HG02798 (cell line): ENCODE data around the gene VTI1A.

ENCODE experiments used
- ATAC-seq: cut with Tn5 transposase; IDR thresholded peaks from one replicate; pipeline ENCODE4 v1.9.1; 2021; ENCODE audit warnings: mild to moderate bottlenecking; ENCODE audit not compliant: unreplicated experiment, poor library complexity

The VTI1A gene

DNA sequence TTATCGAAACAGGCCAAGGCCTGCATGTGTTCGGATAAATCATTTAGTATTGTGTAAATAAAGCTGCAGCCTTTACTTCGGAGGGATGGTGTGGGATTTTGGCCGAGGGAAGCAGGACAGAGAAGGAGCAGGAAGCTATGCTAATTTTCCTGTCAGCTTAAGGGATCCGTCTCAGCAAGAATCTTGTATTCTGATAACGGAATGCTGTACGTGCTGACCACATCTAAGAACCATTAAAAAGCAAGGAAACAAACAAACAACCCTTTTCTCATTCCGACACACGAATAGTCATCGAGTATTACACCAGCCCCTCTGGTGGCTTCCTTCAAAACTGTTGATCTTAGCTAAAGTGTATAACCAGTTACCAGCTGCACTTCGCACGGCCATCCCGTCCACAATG is 369.9 kb downstream of the VTI1A start:
- ATAC-seq, result no peak

DNA sequence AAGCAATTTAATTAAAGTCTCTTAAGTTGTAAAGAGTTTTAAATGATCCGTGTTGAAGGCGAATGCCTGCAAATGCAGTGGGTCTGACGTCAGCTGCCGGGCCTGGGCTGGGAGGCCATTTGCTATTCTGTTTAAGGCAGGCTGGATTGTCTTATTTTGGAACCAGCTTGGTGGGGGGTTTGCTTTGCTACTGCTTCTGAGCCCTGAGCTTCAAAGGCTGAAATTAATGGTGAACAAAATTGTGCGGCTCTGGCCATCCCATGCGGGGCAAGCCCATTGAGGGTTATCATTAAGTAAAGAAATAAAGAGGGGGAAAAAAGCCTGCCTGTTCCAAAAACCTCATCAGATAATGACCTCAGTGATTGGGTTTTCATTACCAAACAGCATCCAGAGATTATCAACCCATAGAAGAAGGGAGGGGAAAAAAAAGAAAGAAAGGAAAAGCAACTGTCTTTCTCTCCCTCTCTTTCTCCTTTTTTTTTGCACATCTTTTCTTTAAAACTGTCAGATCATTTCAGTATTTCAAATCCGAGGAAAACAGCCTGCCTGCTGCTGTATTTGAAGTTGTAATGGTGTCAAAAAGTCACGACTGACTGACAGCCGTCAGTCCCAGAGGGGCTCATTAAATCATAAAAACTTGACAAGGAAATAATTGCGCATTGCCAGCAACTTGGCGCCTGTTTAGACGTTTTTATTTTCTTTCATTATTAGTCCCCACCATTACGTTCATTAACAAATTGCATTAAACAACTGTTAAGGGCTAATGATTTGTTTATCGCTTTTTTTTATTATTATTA is 371.2 kb downstream of the VTI1A start:
- no peak for ATAC-seq

DNA sequence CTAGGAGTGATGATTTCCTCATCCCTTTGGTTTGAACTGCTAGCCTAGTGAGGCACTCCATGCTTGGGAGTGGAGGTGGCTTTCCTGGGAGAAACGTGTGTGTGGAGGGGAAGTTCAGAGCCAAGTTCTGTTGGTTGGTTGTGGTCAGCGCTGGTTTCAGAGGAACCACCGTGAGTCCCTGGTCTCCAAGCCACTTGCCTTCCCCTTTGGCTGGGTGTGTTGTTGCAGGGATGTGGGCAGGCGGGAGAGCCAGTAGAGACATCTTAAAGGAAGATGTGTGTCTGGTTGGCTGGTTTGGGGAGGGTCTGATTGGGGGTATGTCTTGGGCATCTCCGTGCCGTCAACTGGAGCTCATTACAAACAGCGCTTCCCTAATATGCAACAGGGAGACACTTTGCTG is 372.2 kb downstream of the VTI1A start:
- no peak for ATAC-seq

DNA sequence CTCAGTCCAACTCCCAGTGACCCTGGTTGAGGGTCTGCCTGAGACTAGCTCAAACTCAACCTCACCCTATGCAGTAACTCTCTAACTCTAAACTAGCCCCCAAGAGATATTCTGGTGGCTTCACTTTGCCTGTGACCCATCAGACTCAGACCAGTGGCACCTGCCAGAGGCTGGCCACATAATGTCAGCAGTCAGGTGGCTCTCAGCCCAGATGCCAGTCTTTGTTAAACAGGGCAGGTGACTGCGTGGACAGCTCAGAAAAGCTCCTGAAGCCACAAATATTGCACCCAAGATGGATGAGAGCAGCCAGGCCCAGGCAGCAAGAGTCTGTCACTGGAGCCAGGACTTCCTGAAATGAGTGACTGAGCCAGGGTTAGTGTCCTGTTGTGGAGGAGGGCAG is 373.3 kb downstream of the VTI1A start:
- no peak for ATAC-seq

DNA sequence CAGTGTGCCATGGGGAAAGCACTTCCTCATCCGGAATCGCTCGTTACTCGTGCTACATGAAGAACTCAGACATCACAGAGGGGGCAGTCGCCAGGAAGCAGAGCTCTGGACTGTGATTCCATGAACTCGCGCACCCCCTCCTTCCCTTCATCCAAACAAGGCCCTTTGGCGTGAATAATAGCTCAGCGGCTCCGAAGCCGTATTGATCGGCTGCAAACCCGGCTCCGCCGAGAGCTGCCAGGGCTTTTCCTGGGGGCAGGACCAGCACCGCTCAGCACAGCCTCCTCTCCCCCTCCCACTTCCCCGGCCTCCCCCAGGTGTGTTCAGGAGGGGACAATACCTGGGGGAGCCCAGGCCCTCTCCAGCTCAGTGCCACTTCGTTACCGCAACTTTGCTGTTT is 374.0 kb downstream of the VTI1A start:
- no peak for ATAC-seq

DNA sequence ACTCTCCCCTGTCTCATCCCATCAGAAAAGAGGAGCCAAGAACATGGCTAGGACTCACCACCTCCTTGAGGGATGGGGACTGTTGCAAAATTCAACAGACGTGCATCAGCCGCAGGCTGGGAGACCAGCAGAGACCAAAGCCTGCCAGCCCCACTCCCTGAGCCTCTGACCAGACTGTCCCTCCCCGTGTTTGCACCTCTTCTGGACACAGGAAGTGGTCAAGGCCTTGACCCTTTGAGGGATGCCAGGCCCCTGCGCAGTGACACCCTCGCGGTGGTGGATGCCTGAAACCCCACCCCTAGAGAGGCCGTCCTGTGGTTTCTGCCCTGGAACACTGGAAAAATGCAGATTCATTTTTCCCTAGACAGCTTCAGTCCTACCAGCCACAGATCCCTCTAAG is 374.6 kb downstream of the VTI1A start:
- no peak for ATAC-seq

DNA sequence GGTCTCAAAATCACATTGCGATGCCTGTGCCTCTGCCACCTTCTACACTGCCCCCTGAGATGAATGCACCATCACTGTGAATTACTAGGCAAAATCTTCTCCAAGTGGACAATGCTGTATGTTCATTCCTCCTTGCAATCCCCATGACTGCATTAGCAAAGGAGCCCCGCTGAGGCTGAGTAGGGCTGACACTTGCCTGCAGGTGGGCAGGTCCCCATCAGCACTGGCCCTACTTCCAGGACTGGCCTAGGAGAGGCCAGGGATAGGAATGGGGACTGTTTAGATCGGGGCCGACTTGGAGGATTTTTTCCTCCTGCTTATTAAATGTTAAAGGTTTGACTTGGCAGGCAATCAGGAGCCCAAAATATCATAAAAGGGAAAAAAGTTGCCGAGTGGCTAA is 376.0 kb downstream of the VTI1A start:
- ATAC-seq, result no peak

DNA sequence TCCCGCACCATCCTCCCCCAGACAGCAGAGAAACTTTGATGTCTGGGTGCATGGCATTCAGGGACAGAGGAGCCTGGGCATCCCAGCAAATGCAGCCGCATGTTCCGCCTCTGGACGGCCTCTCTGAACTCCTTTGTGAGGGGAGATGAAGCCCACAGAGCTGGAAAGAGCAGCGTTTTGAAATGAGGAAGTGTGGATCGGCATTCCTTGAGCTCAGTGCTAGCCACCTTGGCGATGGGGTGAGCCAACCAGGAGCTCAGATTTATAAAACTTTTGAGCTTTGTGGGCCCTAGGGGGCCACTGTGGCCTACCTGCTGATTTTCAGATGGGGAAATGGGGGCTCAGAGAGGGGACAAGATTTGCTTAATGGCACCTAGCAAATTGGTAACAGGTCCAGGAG is 376.6 kb downstream of the VTI1A start:
- ATAC-seq, result no peak

DNA sequence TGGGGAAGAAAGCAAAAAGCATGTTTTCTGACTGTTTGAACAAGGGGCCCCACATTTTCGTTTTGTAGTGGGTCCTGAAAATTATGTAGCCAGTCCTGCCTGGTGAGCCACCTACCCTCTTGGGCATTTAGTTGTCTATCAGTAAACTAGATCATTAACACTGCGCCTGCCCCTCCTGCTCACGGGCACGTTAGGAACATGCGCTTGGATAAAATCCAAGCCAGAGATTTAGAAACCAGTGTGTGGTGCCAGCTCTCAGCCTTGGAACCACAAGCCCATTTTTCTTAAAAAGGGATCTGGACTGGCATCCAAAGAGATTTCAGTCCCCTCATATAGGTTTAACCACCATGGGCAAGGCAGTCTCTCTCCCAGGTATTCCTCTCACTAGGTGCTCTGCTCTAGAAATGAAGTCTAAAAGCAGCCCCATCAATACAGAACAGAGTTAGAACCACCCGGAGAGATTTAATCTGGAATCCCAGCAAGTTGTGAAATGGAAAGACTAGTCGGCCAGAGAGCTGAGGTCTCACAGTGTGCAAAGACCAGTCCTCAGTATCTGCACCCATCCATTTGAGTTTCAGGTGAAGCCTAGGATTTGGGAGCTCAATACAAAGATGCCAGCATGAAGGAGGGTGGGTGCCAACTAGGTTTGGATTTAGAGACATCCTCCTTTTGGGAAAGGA is 379.1 kb downstream of the VTI1A start:
- no peak for ATAC-seq

DNA sequence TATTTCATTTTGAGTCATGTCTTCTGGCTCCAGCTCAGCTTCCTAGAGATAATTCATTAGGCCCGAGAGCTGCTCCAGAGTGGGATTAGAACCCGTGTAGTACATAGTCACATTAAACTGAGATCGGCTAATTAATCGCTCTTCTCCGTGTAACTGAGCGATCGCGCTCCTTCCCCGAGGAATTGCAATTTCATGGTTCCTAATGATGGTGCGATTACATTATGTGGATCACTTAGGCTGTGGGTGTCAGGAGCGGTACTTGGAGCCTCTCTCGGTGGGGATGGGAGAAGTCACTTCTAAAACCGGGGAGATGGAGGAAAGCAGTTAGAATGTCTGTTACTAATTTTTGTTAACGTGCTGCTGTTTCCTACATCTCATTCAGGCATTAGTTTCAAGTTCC is 380.1 kb downstream of the VTI1A start:
- ATAC-seq, result no peak

DNA sequence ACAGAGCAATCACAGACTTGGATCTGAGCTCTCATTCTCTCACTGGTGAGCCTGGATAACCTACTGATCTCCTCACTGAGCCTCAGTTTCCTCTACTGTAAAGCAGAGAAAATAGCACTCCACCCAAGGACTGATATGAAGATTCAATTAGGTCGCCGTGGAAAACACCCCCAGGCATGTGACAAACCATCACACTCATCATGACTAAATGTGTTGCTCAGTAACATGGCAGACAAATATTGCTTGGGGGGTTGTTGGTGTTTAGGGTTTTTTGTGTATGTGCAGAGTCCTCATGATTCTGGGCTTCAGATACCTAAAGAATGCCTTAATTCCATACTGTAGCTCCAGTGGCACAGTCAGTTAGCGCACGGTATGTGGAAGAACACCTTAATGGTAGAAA is 380.9 kb downstream of the VTI1A start:
- no peak for ATAC-seq

DNA sequence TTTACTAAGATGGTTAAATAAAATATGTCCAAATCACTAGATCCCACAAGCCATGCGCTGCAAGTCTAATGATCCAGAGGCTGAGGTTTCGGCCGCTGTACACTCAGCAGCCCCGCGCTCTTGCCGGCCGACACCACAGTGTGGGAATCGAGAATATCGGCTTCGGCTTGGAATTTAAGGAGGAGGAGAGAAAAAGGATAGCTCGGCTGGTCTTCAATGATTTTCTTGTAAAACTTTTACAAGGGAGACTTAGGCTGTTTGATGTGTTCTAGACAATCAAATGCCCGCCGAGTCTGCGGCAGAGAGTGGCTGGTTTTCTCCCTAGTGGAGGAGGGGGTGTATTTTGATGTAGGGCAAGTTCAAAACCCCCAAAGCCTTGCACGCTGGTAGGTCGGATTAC is 384.8 kb downstream of the VTI1A start:
- no peak for ATAC-seq

DNA sequence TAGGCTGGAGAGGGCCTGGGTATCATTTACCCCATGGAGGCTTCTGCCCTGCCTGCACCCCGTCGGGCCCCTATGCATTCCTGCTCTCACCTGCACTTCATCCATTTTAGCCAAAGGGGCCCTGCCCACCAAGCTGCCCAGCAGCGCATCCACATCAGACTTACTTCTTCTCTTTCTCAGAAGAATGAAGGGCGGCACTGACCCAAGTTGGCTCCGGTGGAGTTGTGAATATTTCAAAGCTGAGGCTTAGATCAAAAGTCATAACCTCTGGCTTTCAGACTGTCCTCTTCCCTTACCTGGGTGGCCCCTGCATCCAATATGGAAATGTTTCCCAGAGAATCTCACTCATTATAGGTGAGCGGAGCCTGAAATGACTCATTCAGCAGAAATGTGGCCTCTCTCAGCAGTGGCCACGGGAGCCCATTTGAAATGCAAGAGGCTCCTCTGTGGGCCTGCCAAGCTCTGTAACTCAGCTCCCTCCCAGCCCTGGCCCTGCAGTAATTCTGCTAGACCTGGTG is 385.4 kb downstream of the VTI1A start:
- ATAC-seq, result no peak

DNA sequence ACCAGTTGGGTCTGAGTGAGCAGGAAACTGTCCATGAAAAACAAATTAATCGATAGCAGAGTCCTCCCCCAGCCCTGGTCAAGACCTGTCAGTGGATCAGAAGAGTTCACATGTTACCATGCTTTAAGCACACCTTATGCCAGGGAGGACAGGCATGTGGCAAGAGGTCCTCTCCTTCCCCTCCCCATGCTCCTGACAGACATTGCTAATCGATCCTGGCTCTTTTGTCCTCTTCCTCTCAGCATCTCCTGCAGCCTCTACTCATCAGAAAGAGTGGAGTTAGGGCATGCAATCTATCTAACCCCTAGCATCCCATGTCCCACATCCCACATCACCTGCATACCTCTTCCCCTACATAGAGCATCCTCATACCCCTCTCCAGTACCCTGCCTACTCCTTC is 385.9 kb downstream of the VTI1A start:
- ATAC-seq, result no peak

DNA sequence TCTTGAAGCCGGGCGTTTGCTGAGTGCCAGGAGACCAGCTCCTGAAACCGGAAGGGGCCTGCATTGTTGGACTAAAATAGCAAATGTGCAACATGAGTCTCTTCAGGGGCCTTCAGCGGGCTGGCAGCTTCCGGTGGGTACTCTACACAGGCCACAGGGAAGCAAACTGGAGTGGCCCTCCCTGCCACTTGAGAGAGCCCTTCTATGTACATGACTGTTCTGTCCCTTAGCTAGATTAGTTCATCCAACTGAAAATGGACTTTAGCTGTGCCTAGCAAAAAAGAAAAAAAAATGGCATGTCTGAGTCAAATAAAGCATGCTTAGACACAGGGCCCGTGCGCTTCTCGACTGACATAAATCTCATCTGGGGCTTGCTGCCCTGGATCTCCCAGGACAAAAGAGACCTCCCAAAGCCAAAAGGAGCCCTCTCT is 387.8 kb downstream of the VTI1A start:
- no peak for ATAC-seq

DNA sequence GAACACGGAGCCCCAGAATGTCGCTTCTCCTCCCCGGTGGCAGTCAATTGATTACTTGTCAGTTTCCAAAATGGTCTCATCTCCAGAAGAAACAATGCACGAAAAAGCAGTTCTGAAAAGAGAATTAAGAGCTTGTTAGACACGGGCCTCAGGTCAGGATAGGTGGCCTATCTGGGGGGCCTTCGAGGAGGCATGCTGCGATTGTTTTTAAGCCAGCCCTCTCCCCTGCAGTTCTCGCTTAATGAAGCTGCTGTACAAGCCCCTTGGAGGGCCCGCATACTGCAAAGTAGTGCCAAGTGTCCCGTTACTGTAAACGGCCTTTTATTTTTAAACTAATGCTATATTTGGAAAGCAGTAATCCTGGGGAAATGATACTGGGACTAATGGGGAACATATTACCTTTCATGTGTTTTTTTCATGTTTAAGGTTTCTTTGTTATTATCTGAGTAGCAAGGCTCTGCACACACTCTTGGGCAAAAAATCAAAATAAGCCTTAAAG is 388.3 kb downstream of the VTI1A start:
- no peak for ATAC-seq

DNA sequence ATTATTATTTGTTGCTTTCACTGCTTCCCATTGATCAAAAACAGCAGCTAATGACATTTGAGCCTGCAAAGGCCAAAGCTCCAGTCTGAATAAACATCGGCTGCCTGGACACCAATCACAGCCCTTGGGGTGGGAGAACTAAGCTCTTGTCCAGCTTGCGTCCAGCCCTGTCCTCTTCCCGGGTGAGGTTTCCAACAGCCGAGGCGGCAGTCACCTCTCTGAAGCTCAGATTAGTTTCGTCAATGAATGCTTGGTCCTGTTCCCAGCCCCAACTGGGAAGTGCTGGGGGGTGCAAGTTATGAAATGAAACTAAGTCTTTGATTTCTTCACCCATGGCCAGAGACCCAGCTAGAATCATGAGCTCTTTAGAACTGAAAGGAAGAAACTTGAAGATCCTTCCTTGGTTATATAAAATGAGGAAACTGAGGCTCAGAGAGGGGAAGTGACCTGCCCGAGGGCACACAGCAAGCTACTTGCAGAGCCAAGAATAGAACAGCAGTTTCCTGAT is 389.0 kb downstream of the VTI1A start:
- no peak for ATAC-seq

DNA sequence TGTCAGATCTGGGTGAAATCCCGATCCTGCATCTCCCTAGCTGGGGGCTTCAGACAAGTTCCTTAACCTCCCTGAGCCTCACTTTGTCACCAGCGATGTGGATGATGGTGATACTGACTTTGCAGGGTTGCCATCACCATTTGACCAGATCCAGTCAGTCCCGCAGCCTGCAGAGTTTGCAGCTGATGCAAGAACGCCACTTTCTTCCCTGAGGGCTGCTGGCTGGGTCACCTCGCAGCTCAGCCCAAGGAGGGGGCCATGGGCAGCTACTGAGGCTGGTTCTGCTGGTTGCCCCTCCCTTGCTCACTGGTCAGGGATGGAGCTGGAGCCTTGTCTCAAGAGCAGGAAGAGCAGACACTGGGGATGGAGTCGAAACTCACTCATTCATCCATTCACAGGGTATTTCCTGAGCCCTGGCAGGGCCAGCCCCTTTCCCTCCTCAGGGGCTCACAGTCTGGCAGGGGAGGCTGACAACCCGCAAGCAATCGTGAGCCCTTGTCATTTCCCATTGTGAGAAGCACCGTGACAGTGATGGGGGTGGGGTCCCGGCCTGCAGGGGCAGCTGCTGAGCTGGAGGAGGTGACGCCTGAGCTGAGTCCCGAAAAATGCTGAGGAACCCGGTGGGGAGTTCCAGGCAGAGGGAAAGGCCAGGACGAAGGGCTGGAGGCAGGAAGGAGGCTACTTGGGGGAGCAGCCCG is 391.9 kb downstream of the VTI1A start:
- ATAC-seq, result no peak

DNA sequence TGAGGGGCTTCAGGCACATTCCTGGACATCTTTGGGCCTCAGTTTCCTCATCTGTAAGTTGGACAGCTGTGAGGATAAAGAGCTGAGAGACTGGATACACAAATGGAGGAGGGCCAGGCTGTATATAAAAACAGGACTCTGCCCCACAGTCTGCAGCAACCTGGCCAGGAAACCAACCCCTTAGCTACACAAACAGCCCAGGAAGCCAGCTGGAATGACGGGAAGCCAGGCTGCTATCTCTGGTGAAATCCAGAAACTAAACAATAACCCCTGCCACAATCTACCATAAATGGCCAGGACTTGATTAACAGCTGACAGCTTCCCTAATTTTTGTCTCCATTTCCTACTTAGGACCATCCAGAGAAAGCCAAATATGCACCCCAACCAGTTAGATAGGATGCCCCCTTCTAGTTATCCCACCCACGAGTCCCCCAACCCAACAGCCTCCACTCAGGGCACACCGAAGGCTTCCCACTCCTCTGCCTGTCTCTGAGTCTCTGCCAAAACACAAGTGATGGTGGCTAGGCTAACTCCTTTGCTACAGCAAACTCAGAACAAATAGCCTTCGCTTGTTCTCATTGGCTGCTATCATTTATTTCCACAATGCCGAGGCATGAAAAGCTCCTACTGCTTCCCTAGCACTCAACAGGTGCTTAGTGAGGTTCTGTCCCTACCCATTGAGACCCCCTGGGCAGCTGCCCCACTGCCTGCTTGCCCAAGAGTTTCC is 393.1 kb downstream of the VTI1A start:
- ATAC-seq, result no peak

DNA sequence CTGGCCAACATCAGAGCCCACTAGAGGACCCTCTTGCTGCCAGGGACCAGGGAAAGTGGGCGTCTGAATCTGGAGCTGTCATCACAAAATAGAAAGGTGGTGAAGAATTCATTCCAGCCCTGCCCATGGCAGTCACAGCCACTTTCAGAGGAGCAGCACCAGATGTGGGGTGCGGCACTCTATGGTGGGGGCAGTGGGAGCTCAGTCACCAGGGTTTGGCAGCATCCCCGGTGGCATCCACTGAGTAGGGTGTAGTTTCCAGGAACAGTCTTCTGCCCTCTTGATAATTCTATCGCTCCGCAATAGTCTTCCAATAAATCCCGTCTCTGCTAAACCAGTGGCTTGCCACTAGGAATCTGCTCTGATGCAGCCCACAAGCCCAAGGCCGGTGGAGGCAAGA is 394.5 kb downstream of the VTI1A start:
- no peak for ATAC-seq
